Kidney (tissue), 14 donors: ENCODE measurements around the gene MRPL33. TPM values are rescaled to one million over a fixed set of nuclear protein-coding genes. Genes with fewer than 3 reads are reported as not detected.

Experiments
- DNase-seq, 5 donors: peaks; one replicate each; pipeline ENCODE4 v3.0.0-alpha.2; 2013 to 2020
- FAIRE-seq: peaks from 2 replicates; lab custom pipeline; 2012; peaks lifted over from hg19 to GRCh38; lab: Jason Lieb, UNC
- H3K27ac ChIP-seq, 2 donors: one replicate each; pipeline ENCODE4 v1.7.0; 2013; ENCODE audit warnings: low read depth in 2 of 2, low read length in 2 of 2, inconsistent platforms in 1 of 2
- H3K27me3 ChIP-seq: one replicate; pipeline ENCODE4 v1.7.1; 2013; ENCODE audit warnings: low read length, inconsistent platforms; ENCODE audit not compliant: control insufficient read depth, insufficient read depth
- H3K36me3 ChIP-seq, 3 donors: one replicate each; pipeline versions ENCODE4 v1.7.0 to v1.7.1; 2013; ENCODE audit warnings: low read length in 3 of 3, control low read depth in 1 of 3, inconsistent platforms in 1 of 3; ENCODE audit not compliant: insufficient read depth in 3 of 3, control insufficient read depth in 2 of 3
- H3K4me1 ChIP-seq, 3 donors: one replicate each; pipeline versions ENCODE4 v1.7.0 to v1.7.1; 2013; ENCODE audit warnings: low read length in 3 of 3, inconsistent platforms in 1 of 3, low read depth in 1 of 3; ENCODE audit not compliant: control insufficient read depth in 2 of 3, insufficient read depth in 2 of 3
- H3K4me3 ChIP-seq, 3 donors: one replicate each; pipeline versions ENCODE4 v1.7.0 to v1.8.1; 2013; ENCODE audit warnings: low read length in 3 of 3, control low read depth in 1 of 3, inconsistent platforms in 1 of 3
- H3K9ac ChIP-seq, 3 donors: one replicate each; pipeline versions ENCODE4 v1.7.0 to v1.7.1; 2013; ENCODE audit warnings: low read length in 3 of 3, control low read depth in 1 of 3, inconsistent platforms in 1 of 3
- H3K9me3 ChIP-seq, 3 donors: one replicate each; pipeline versions ENCODE4 v1.7.0 to v1.7.1; 2013; ENCODE audit warnings: low read length in 3 of 3, control low read depth in 1 of 3, inconsistent platforms in 1 of 3; ENCODE audit not compliant: control insufficient read depth in 2 of 3, insufficient read depth in 1 of 3
- CTCF ChIP-seq: IDR thresholded peaks from 3 replicates; pipeline ENCODE4 v1.5.1; 2012; ENCODE audit warnings: mild to moderate bottlenecking, moderate library complexity, borderline replicate concordance; ENCODE audit not compliant: insufficient read depth; ENCODE audit errors: extremely low read depth
- intact Hi-C: fragments of 100-400 bp; cut with DNase I; formaldehyde crosslinking; loops from one replicate; pipeline ENCODE4 v1.11.1; 2022
- polyA plus RNA-seq: library from polyadenylated mRNA; stranded (reverse); fragments of 350-450 nt; fragmentation: Illumina TruSeq; extraction: RNeasy Lipid Tissue Mini Kit (QIAGEN cat#74804); gene quantifications from one replicate; pipeline ENCODE4 v1.2.3, GENCODE V29; 2014; ENCODE audit warnings: low read depth, low replicate concordance; ENCODE audit not compliant: insufficient read depth
- total RNA-seq: library from RNA; stranded (reverse); fragmentation: NEBNext Ultra II Directional; extraction: Animal tissue kit (Norgen Biotek cat#: 25700); gene quantifications from one replicate; pipeline ENCODE4 v1.2.1, GENCODE V29; 2021
- donor health status: control.
- donor health status: control.
- donor health status: control.
- donor health status: control.
- donor health status: control.
- donor health status: DM: yes; HTN: yes; CAD: no.
- donor health status: Normal renal cell carcinoma (clear cell type).

The MRPL33 gene
- total and polyA plus RNA-seq, 2 donors from 2014 or later = 107 to 312 TPM

DNA sequence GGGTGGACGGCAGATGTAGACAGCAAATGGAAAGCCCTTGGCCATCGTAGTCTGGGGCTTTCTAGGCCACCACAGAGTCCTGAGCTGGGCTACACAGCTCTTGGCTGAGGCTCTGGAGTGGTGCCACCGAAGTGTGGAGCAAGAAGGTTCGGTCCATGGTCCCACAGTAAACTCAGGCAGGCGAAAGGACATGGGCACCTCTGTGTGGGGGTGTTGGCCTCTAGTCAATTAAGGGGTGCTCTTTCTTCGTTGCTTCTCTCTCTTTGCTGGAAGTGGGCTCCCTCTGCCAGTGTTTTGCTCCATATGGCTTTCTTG is 34.7 kb upstream of the MRPL33 start:
- H3K9me3 ChIP-seq = no peaks in the 10 kb centered on the region
- no peaks in the 10 kb centered on the region for H3K27me3 ChIP-seq
- DNase-seq (no peak), FAIRE-seq (no peak)
- TF ChIP-seq CTCF = no peak
- no peak overlapping the region for H3K4me3 ChIP-seq
- intact Hi-C loops = no loop called here
- no peaks in the 10 kb centered on the region for H3K36me3 ChIP-seq
- no peak overlapping the region for H3K9ac ChIP-seq
- peaks cover 0 to 23% (median 17%) of the 10 kb centered on the region in 3 donors for H3K4me1 ChIP-seq
- H3K27ac ChIP-seq = peak overlapping the region; percentile 45 to 79

- no peaks in the 10 kb centered on the region for H3K27me3 ChIP-seq
- TF ChIP-seq CTCF = no peak
- H3K4me1 ChIP-seq = peaks cover 0 to 23% (median 17%) of the 10 kb centered on the region in 3 donors
- peak in 1 of 5 donors; percentile 31 for DNase-seq
- no peaks in the 10 kb centered on the region for H3K9me3 ChIP-seq
- peak overlapping the region; percentile 65 to 79 for H3K27ac ChIP-seq
- H3K36me3 ChIP-seq = no peaks in the 10 kb centered on the region
- H3K4me3 ChIP-seq = no peak overlapping the region
- no peak overlapping the region for H3K9ac ChIP-seq
- FAIRE-seq = no peak
- intact Hi-C loops = no loop called here
Measured at GRCh38 chr2:27737676-27738348, 33.7 kb upstream of the MRPL33 start.

- FAIRE-seq = no peak
- no peak for TF ChIP-seq CTCF
Measured at GRCh38 chr2:27738349-27739057, 33.0 kb upstream of the MRPL33 start.

More at GRCh38 chr2:27738349-27739057, 33.0 kb upstream of the MRPL33 start:
- DNase-seq = no peak
- intact Hi-C loops = no loop called here
- peak overlapping the region; percentile 16 to 65 for H3K27ac ChIP-seq
- H3K4me3 ChIP-seq = no peak overlapping the region
- peaks cover 0 to 23% (median 17%) of the 10 kb centered on the region in 3 donors for H3K4me1 ChIP-seq
- no peaks in the 10 kb centered on the region for H3K36me3 ChIP-seq
- no peaks in the 10 kb centered on the region for H3K9me3 ChIP-seq
- no peak overlapping the region for H3K9ac ChIP-seq
- H3K27me3 ChIP-seq = no peaks in the 10 kb centered on the region
